CMK (cell line): ENCODE measurements around the gene PPP1R3F.
A peak's percentile ranks its signal among the peaks of the same experiment; 100 is the strongest.

Experiments used
- DNase-seq: peaks from one replicate; pipeline ENCODE4 v3.0.0-alpha.2; 2010; ENCODE audit warnings: low read depth

Gene PPP1R3F

GRCh38 chrX:49269767-49270248 is at the start of gene PPP1R3F:
PPP1R3F (plus strand) TSS chrX:49269793; CDS start chrX:49269870, 77 bp downstream.
- no peak for DNase-seq

GRCh38 chrX:49220100-49220499 is 49.5 kb upstream of the PPP1R3F start:
- no peak for DNase-seq

GRCh38 chrX:49221868-49222267 is 47.7 kb upstream of the PPP1R3F start:
- DNase-seq: no peak

GRCh38 chrX:49225858-49226257 is 43.7 kb upstream of the PPP1R3F start:
- no peak for DNase-seq

- DNase-seq: no peak
These were observed 42.6 kb upstream of the PPP1R3F start for GRCh38 chrX:49226946-49227345.

DNA sequence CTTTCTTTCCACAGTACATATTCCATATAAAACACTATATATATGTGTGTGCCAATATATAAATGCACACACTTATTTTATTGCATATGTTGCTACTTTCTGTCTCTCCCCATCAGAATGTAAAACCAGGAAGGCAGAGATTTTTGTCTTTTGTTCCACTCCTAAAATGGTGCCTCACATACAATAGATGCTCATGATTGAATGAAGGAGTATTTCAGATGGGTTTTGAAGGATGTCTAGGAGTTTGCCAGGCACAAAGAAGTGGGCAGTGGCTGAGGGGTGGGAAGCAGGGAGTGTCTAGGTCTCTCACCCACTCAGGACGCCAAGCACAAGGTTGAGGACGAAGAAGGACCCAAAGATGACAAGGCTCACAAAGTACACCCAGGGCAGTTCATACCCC is 41.9 kb upstream of the PPP1R3F start:
- no peak for DNase-seq

DNA sequence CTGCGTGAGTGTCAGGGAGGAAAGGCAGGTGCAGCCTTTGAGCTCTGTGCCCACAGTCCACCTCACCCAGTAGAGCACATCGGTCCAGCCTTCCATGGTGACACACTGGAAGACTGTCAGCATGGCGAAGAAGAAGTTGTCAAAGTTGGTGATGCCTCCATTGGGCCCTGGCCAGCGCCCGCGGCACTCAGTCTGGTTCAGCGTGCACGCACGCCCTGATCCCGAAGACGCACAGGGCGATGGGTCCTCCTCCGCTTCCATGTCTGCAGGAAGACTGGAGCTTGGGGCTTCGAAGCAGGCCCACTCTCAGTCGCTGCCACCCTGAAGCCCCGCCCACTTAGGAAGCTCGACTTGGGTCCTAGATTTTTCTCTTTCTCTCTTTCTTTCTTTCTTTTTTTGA is 41.4 kb upstream of the PPP1R3F start:
- DNase-seq: no peak

DNA sequence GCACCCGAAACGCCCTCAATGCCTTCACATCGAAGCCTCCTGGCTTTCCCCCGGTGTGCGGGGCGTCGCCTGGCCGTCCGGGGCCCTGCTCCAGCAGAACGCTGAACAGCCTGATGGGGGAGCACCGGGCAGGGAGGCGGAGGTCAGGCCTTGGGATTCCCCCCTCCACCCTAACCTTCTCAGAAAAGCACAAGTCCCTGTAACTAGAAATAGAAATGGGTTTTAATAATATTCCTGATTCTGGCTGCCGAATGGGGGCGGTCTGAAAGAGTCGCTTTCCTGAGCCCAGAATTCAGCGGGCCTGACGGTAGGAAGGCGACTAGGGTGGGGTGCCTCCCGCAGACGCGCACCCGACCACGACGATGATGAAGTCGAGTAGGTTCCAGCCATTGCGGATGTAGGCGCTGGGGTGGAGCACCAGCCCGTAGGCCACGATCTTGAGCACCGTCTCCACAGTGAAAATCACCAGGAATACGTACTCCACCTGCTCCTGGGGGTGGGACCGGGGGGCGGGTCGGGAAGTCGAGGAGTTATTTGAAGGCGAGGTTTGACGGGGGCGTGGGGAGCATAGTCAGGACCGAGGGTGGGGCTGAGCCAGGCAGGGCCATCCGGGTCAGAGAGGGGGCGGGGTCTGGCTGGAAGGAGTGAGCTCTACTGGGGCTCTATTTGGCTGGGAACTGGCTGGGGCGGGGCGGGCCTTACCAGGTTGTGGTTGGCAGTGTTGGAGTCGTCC is 38.9 kb upstream of the PPP1R3F start:
- DNase-seq: peak; percentile 77

GRCh38 chrX:49231333-49232000 is 38.1 kb upstream of the PPP1R3F start:
- DNase-seq: no peak

- no peak for DNase-seq
These were observed 37.1 kb upstream of the PPP1R3F start for GRCh38 chrX:49232525-49232924.

- no peak for DNase-seq
These were observed 36.4 kb upstream of the PPP1R3F start, which contains the start of gene CACNA1F for GRCh38 chrX:49233176-49233575. CACNA1F (minus strand) TSS chrX:49233340; CDS start chrX:49233309, 31 bp downstream.

- DNase-seq: no peak
These were observed 35.6 kb upstream of the PPP1R3F start for GRCh38 chrX:49233887-49234555.

GRCh38 chrX:49237060-49237459 is 32.5 kb upstream of the PPP1R3F start:
- DNase-seq: no peak

DNA sequence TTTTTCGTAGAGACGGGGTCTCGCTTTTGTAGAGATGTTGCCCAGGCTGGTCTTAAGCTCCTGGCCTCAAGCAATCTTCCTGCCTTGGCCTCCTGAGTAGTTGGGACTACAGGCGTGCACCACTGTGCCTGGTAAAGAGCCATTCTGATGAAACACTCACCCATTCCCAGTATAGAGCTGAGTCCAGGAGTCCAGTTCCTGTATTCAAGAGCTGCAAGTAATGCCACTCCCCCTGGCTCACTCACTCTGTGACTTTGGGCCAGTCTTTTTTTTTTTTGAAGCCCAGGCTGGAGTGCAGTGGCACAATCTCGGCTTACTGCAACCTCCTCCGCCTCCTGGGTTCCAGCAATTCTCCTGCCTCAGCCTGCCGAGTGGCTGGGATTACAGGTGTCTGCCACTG is 30.9 kb upstream of the PPP1R3F start:
- DNase-seq: no peak

DNA sequence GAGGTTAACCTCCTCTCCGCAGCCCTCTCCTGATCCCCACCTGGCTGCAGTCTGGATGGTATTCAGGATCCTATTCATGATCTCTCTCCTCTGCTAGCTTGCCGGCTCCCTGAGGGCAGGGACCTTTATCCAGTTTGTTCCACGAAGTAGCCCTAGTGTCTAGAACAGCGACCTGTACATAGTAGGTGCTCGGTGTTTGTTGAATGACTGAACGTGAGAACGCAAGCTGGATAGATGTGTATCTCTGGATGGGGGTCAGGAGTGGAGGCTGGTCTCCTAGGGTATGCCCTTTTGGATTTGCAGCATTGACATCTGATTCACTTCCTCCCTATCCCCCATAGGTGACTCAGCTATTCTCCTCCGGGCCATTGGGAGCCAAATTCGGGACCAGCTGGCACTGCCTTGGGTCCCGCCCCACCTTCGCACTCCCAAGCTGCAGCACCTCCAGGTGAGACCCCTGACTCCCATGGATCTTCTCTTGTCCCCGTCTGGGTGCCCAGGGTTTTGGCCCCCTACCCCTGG is 27.0 kb upstream of the PPP1R3F start:
- DNase-seq: no peak

DNA sequence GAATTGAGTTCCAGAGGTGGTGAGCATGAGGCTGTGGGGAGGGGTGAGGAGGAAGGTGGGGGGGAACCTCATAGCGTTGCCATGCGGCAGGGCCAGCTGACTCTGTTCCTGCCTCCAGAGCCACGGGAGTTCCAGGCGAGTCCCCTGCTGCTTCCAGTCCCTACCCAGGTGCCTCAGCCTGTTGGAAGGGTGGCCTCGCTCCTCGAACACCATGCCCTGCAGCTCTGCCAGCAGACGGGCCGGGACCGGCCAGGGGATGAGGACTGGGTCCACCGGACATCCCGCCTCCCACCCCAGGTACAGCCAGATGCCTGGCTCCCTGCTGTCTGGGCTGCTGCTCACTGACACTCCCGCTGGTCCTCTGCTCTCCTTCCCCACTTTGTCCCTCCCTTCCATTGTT is 26.4 kb upstream of the PPP1R3F start:
- DNase-seq: no peak

DNA sequence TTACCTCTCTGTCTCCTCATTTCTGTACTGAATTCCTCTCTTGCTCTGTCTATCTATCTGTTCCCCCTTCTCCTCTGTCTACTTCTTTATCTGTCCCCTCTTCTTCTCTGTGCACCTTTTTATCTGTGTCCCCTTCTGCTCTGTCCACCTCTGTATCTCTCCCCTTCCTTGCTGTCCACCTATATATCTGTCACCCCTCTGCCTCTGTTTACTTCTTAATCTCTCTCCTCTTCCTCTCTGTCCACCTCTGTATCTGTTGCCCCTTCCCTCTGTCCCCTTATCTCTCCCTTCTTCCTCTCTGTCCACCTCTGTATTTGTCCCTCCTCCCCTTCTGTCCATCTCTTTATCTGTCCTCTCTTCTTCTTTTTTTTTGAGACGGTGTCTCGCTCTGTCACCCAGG is 25.4 kb upstream of the PPP1R3F start:
- no peak for DNase-seq

DNA sequence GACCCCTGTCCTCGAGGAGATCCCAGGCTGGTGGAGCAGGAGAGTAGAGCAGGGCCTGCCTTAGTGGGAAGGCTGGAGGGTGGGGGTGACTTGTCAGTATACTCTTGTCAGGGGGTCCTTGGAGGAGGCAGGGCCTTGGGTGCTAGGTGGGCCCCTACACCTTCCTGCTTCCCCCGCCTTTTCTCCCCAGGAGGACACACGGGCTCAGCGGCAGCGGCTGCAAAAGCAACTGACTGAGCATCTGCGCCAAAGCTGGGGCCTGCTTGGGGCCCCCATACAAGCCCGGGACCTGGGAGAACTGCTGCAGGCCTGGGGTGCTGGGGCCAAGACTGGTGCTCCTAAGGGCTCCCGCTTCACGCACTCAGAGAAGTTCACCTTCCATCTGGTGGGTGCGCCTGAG is 23.1 kb upstream of the PPP1R3F start:
- DNase-seq: no peak

GRCh38 chrX:49247346-49247745 is 22.2 kb upstream of the PPP1R3F start:
- no peak for DNase-seq

DNA sequence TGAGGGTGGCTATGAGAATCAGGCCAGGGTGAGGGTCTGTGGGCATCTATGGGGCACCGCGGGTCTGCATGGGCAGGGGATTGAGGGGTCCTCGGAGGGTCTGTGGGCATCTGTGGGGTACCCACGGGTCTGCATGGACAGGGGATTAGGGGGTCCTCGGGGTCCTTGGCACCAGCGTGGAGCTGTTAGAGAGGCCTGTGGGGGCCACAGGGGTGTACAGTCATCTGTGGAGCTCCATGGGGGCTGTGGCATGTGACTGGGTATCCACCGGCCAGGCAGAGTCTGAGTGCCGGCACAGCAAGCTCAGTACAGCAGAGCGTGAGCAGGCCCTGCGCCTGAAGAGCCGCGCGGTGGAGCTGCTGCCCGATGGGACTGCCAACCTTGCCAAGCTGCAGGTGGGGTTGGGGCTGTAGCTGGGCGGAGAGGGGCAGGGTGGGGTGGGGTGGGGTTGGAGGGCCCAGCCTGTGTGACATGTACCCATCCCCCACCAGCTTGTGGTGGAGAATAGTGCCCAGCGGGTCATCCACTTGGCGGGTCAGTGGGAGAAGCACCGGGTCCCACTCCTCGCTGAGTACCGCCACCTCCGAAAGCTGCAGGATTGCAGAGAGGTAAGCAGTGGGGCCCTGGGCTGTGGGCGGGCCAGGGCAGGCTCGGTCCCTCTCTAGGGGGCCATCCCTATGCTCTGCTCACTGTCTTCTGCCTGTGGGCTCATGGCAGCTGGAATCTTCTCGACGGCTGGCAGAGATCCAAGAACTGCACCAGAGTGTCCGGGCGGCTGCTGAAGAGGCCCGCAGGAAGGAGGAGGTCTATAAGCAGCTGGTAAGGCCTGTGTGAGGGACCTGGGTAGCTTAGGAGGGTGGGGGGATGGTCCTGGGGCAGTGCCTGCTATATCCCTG is 21.4 kb upstream of the PPP1R3F start:
- no peak for DNase-seq

DNA sequence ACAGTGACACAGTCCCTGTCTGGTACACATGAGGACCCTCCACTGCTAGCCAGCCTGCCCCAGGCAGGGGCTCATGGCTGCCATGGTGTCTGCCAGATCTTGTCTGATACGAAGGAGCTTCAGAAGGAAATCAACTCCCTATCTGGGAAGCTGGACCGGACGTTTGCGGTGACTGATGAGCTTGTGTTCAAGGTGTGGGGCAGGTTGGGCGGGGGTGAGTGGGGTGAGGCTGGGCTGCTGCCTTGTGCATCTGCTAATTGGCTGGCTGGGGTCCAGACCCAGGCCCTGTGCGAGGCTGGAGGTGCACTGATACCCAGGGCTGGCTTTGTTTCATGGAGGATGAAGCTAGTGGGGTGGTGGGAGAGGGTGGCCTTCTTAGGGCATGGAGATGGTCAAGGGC is 20.5 kb upstream of the PPP1R3F start:
- DNase-seq: no peak

DNA sequence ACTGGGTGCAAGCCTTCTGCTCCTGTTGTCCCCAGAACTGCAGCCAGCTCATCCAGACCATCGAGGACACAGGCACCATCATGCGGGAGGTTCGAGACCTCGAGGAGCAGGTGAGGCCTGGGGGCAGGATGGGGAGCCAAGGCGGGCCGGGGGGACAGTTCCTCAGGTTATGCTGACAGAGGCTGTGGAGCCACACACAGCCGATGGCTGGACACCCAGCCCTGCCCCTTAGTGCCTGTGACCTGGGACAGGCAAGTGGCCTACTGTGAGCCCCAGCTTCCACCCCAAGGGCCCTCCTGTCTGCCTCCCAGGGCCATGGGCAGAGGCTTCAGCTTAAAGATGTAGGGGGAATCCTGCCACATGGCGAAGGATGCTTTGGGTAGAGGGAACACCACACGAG is 20.0 kb upstream of the PPP1R3F start:
- no peak for DNase-seq
